Stimulated activated naive CD4-positive, alpha-beta T cell (primary cell): ENCODE results near the gene SLC39A11.
"Not testable (repeated sequence)": the region's sequence is repeated elsewhere in the genome, so short reads cannot be mapped to it uniquely, and the experiment has no call there.

Experiments used
- DNase-seq, 6 experiments: peaks; one replicate each; lab custom pipeline; 2025; lab: John Stamatoyannopoulos, UW

The SLC39A11 gene

GRCh38 chr17:73107191-73107590, 14.7 kb upstream of the SLC39A11 start:
- no peak for DNase-seq

DNA sequence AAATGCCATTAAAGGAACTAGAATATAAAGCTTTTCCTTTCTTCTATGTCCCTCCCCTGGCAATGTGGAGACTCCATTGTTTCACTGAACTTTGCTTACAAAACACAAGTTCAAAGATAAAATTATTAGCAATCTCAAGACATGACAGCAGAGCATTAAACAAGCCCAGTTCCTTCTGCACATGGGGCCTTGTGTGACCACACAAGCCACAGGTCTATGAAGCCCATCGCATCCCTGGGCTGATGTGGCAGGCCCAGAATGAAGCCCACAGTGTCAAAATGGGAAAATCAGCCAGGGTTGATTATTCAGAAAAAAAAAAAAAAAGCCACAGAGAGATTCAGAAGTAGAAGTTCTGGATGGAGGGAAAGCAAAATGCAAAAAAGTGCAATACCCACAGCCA, 12.9 kb upstream of the SLC39A11 start:
- DNase-seq: no peak

- DNase-seq: no peak
Measured at GRCh38 chr17:73104450-73104849, 12.0 kb upstream of the SLC39A11 start.

- no peak for DNase-seq
Measured at GRCh38 chr17:73103641-73104335, 11.3 kb upstream of the SLC39A11 start.

GRCh38 chr17:73101031-73101430, 8.5 kb upstream of the SLC39A11 start:
- DNase-seq: no peak

DNA sequence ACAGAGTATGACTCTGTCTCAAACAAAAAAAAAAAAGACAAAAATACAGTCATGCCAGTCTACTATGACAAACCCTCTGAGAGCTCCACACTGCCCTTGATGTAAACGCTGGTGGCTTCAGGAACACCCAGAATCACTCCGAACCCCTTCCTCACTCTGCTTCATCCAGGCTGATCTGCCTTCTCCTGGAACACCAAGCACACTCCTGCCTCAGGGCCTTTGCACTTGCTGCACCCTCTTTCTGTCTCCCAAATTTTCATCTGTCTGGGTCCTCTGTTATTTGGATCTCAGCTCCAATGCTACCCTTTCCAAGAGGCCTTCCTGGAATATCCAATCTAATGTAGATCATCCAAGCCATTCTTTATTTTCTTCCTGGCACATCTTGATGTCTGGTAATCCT, 7.9 kb upstream of the SLC39A11 start:
- DNase-seq: no peak

DNA sequence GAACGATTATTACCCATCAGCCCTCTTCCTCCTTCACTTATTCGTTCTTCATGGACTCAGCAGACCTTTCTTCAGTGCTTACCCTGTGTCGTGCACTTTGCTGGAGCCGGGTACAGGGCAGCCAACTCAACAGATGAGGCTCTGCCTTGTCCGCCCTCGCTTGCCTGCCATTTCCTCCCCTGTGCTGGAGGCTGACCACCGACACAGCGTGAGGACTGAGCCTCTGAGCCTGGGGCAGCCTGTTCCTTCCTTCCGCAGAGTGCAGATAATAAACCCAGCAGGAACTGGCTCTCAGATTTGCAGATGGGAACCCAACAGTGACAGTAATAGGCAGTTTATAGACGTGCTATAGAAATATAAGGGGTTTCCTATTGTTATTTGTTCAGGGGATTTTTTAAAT, 7.0 kb upstream of the SLC39A11 start:
- no peak for DNase-seq

DNA sequence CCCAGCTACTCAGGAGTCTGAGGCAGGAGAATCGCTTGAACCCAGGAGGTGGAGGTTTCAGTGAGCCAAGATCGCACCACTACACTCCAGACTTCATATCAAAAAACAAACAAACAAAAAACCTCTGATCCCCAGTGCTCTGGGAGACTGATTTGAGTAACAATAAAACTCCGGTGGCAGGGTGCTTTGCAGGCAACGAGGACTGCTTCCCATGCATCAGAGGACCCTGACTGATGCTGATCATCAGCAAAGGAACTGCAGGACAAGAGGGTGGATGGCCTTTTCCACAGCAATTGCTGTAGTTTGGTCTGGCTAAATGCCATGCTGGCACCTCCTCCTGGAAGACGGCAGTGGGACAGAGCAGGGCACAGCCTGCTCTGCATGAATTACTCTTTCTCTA, 6.4 kb upstream of the SLC39A11 start:
- DNase-seq: no peak

- not testable (repeated sequence) for DNase-seq
Measured at GRCh38 chr17:73097973-73098765, 5.7 kb upstream of the SLC39A11 start.

GRCh38 chr17:73096866-73097265, 4.4 kb upstream of the SLC39A11 start:
- no peak for DNase-seq

- no peak for DNase-seq
Measured at GRCh38 chr17:73096211-73096610, 3.7 kb upstream of the SLC39A11 start.

DNA sequence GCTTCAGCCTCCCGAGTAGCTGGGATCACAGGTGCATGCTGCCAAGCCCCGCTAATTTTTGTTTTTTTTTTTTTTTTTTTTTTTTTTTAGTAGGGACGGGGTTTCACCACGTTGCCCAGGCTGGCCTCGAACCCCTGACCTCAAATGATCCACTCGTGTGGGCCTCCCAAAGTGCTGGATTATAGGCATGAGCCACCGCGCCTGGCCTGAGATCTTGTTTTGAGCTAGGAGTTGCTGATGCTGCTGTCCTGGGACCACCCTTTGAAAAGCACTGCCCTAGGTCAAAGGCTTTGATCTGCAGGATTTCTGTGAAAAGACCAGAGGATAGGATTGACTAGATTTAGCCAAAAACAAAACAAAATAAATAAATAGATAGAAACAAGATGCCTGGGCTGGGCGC, 798 bp upstream of the SLC39A11 start:
- no peak for DNase-seq

DNA sequence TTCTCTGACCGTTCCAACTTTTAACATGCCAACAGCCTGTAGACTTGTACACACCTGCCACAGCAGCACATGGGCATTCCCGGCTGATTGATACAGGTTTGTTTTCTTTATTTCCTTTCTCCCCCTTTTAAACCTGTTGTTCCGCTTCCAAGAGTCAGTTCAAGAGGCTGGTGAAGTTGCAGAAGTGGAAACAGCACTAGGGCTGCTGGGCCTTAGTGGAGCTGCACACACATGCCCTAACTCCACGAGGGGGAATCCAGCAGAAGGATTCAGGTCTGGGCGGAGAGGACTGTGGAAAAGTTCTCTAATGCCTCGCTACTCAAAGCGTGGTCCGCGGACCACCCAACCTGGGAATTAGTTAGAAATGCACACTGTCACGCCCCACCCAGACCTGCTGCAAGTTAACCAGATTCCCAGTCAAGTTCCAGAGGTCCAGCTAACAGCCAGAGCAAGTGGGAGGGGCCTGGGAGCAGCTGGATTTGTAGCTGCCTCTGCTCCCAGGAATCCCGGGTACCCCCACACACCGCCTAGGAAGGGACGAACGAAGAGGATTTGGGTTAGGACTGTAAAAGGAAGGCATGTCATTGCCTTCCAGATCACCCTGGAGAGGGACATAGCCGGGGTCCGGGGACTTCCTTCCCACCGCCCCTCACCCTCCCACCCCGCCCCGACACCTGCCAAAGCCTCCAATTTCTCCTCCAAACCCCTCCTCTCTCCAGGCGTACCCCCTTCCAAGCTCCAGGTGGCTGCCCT, 542 bp downstream of the SLC39A11 start:
- peak in 1 of 6 experiments; percentile 33 for DNase-seq

GRCh38 chr17:73091410-73091769, 1.1 kb downstream of the SLC39A11 start:
- DNase-seq: no peak

GRCh38 chr17:73090396-73091202, 1.9 kb downstream of the SLC39A11 start:
- DNase-seq: no peak

GRCh38 chr17:73089322-73090317, 2.9 kb downstream of the SLC39A11 start:
- DNase-seq: no peak

- no peak for DNase-seq
Measured at GRCh38 chr17:73088561-73088960, 3.9 kb downstream of the SLC39A11 start.

DNA sequence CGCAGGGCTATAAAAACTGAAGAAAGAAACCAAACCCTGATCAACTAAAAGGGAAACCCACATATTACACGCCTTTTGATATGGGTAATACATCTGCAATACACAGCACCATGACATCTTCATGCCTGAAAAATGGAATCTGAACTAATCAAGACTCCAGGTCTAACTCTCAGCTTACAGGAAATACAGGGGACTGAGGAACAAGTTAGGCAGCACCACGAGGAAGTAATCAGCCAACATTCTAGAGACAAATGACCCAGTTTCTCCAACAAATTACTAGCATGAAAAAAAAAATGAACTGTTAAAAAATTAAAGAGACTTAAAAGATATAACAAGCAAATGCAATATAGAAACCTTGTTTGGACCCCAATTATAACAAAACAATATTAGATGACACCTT, 9.1 kb downstream of the SLC39A11 start:
- DNase-seq: no peak

DNA sequence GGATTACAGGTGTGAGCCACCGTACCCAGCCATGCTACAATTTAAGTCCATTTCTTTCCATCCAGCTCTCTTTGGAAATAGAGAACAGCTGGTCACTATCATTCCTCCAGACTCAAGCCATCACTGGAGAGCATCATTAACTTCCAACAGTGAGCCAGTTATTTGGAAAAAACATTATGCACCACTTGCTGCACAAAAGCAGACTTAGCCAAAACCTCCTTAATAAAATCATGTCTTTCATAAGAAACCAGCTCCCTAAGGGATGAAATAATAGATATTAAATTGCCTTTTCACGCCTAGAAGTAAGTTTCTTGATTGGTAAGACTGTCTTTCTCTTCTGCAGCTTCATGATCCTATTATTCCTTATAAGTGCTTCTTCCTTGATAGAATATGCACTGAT, 17.9 kb downstream of the SLC39A11 start:
- DNase-seq: no peak

- no peak for DNase-seq
Measured at GRCh38 chr17:73072219-73072962, 20.1 kb downstream of the SLC39A11 start.
